Measurements from ENCODE around the gene STAMBPL1.

The STAMBPL1 gene

DNA sequence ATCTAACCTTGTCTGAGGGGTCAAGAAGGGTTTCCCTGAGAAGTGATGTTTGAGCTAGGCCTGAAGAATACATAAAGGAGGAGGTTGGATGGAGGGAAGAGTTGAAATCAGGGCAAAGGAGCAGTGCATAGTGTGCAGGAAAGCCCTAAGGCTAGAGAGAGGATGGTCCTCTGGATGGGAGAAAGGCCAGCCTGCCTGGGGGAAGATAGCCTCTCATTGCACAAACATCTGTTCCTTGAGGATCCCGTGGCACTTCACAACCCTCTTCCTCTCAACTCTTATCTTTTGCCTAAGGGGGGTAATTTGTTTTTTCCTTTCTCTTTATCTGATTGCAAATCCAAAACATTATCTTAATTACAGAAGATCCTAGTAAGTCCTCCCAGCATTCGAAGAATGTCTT lies 35.7 kb downstream of the STAMBPL1 start:
- no peak overlapping the region for H2AFZ ChIP-seq (ENCODE audit: low read length)
- peaks cover 65% of the 10 kb centered on the region for H3K36me3 ChIP-seq (ENCODE audit: insufficient read depth, low read length)
- TF ChIP-seq, protein P1, sequence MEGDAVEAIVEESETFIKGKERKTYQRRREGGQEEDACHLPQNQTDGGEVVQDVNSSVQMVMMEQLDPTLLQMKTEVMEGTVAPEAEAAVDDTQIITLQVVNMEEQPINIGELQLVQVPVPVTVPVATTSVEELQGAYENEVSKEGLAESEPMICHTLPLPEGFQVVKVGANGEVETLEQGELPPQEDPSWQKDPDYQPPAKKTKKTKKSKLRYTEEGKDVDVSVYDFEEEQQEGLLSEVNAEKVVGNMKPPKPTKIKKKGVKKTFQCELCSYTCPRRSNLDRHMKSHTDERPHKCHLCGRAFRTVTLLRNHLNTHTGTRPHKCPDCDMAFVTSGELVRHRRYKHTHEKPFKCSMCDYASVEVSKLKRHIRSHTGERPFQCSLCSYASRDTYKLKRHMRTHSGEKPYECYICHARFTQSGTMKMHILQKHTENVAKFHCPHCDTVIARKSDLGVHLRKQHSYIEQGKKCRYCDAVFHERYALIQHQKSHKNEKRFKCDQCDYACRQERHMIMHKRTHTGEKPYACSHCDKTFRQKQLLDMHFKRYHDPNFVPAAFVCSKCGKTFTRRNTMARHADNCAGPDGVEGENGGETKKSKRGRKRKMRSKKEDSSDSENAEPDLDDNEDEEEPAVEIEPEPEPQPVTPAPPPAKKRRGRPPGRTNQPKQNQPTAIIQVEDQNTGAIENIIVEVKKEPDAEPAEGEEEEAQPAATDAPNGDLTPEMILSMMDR (conservative IDR thresholded peaks at IDR 0.05; ENCODE audit: low read length) = no peak
- TF ChIP-seq EZH2phosphoT487 (IDR thresholded peaks at IDR 0.05; ENCODE audit: borderline replicate concordance) = no peak

DNA sequence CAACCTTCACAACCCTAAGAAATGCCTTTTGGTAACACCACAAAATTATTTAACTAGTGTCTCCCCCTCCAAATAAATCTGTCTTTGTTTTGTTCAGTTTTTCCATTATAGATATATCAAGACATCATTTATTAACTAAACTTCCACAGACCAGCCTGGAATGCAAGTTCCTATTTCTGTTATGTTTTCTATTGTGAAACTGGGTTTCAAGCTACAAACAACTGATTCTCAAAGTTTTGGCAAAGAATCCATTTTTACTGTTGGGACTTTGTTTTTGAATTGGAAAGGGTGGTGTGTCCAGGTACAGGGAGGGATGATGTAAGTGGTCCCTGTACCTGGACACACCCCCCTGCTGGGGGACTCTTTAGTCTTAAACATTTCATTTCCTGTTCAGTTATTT lies 36.2 kb downstream of the STAMBPL1 start:
- Histone ChIP-seq H2AFZ (ENCODE audit: low read length) (no peak overlapping the region), H3K4me3 (ENCODE audit: low read length, poor library complexity, severe bottlenecking) (no peak overlapping the region), H3K27me3 (ENCODE audit: insufficient read depth, low read length, poor library complexity, severe bottlenecking) (no peaks in the 10 kb centered on the region), H4K20me1 (ENCODE audit: insufficient read depth, low read length, poor library complexity, severe bottlenecking) (no peaks in the 10 kb centered on the region), H3K4me2 (ENCODE audit: low read depth, low read length, poor library complexity, severe bottlenecking) (no peak overlapping the region), H3K9ac (ENCODE audit: low read depth, low read length, poor library complexity, severe bottlenecking) (no peak overlapping the region), H3F3A (ENCODE audit: low read depth) (no peaks in the 10 kb centered on the region), H3K4me1 (ENCODE audit: insufficient read depth, low read length, poor library complexity, severe bottlenecking) (no peaks in the 10 kb centered on the region), H3K9me2 (replicated peaks; ENCODE audit: low read depth, low read length) (no peaks in the 10 kb centered on the region), H3K36me3 (ENCODE audit: insufficient read depth, low read length) (peaks cover 62% of the 10 kb centered on the region), H3K9me3 (ENCODE audit: insufficient read depth, low read depth, low read length) (no peaks in the 10 kb centered on the region), H3K79me2 (ENCODE audit: insufficient read depth, low read length) (no peaks in the 10 kb centered on the region)
- TF ChIP-seq, protein P1 (conservative IDR thresholded peaks at IDR 0.05; ENCODE audit: low read length) = no peak
- no peak for TF ChIP-seq EZH2phosphoT487 (IDR thresholded peaks at IDR 0.05; ENCODE audit: borderline replicate concordance)

More for the DNA sequence above, 35.7 kb downstream of the STAMBPL1 start:
- Histone ChIP-seq H3K9ac (ENCODE audit: low read depth, low read length, poor library complexity, severe bottlenecking) (no peak overlapping the region), H3K4me1 (ENCODE audit: insufficient read depth, low read length, poor library complexity, severe bottlenecking) (no peaks in the 10 kb centered on the region), H3K4me2 (ENCODE audit: low read depth, low read length, poor library complexity, severe bottlenecking) (no peak overlapping the region), H3K79me2 (ENCODE audit: insufficient read depth, low read length) (no peaks in the 10 kb centered on the region), H3K9me2 (replicated peaks; ENCODE audit: low read depth, low read length) (no peaks in the 10 kb centered on the region), H3K4me3 (ENCODE audit: low read length, poor library complexity, severe bottlenecking) (no peak overlapping the region), H3K9me3 (ENCODE audit: insufficient read depth, low read depth, low read length) (no peaks in the 10 kb centered on the region), H3K27me3 (ENCODE audit: insufficient read depth, low read length, poor library complexity, severe bottlenecking) (no peaks in the 10 kb centered on the region), H4K20me1 (ENCODE audit: insufficient read depth, low read length, poor library complexity, severe bottlenecking) (no peaks in the 10 kb centered on the region), H3F3A (ENCODE audit: low read depth) (no peaks in the 10 kb centered on the region)

DNA sequence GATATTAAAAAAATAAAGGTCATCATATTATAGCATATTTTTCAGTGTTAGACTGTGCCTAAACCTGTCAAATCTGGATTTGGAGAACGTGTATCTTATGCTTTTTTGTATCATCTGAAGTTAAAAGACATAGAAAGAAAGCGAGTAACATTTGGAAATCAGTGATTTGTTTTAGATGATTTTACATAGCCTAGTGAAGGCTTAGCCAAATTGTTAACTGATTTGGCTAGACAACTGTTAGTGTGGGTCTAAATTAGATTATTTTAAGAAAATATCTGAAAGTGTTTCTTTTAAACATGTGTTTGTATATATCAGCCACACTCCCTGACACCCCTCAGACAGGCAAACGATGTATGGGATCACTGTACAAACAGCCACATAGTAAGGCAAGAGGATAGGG lies 36.9 kb downstream of the STAMBPL1 start:
- Histone ChIP-seq H3K79me2 (ENCODE audit: insufficient read depth, low read length) (no peaks in the 10 kb centered on the region), H3K4me1 (ENCODE audit: insufficient read depth, low read length, poor library complexity, severe bottlenecking) (no peaks in the 10 kb centered on the region), H3K9me3 (ENCODE audit: insufficient read depth, low read depth, low read length) (no peaks in the 10 kb centered on the region), H3K36me3 (ENCODE audit: insufficient read depth, low read length) (peaks cover 62% of the 10 kb centered on the region), H2AFZ (ENCODE audit: low read length) (no peak overlapping the region), H3K4me2 (ENCODE audit: low read depth, low read length, poor library complexity, severe bottlenecking) (no peak overlapping the region), H3K9ac (ENCODE audit: low read depth, low read length, poor library complexity, severe bottlenecking) (no peak overlapping the region), H3K4me3 (ENCODE audit: low read length, poor library complexity, severe bottlenecking) (no peak overlapping the region), H4K20me1 (ENCODE audit: insufficient read depth, low read length, poor library complexity, severe bottlenecking) (no peaks in the 10 kb centered on the region), H3K9me2 (replicated peaks; ENCODE audit: low read depth, low read length) (no peaks in the 10 kb centered on the region), H3F3A (ENCODE audit: low read depth) (no peaks in the 10 kb centered on the region), H3K27me3 (ENCODE audit: insufficient read depth, low read length, poor library complexity, severe bottlenecking) (no peaks in the 10 kb centered on the region)
- TF ChIP-seq, protein P1 (conservative IDR thresholded peaks at IDR 0.05; ENCODE audit: low read length) = no peak
- TF ChIP-seq EZH2phosphoT487 (IDR thresholded peaks at IDR 0.05; ENCODE audit: borderline replicate concordance) = no peak
